OCI-LY7 (cell line): ENCODE results near the gene OR14A16. TPM values are rescaled to one million over a fixed set of nuclear protein-coding genes. Genes with fewer than 3 reads are reported as not detected.

ENCODE experiments used
- BruUV-seq: library from RNA; stranded (reverse); fragments of 400-500 nt; replicated peaks from 2 replicates; lab custom pipeline; 2021; lab: Mats Ljungman, UMichigan
- CTCF ChIA-PET: fragments of 300-600 bp; sonication (Branson Sonifier 250); formaldehyde crosslinking; loops from one replicate; lab custom pipeline; 2022; ENCODE audit warnings: antibody characterized with exemption; ENCODE audit not compliant: unreplicated experiment; lab: Charles Lee
- POLR2A ChIA-PET: fragments of 300-600 bp; sonication (Branson Sonifier 250); formaldehyde crosslinking; loops from one replicate; lab custom pipeline; 2022; ENCODE audit warnings: antibody characterized with exemption; lab: Charles Lee
- DNase-seq: peaks from one replicate; pipeline ENCODE4 v3.0.0-alpha.2; 2015; ENCODE audit warnings: low spot score
- H2AFZ ChIP-seq: fragments of 200-600 bp; sonication (generic), shearing (Covaris generic); 2 replicates; pipeline ENCODE4 v1.6.1; 2014; ENCODE audit warnings: mild to moderate bottlenecking, antibody characterized with exemption, low read length, moderate library complexity
- H3K27ac ChIP-seq: fragments of 200-600 bp; sonication (generic); 2 replicates; pipeline ENCODE4 v1.5.1; 2014; ENCODE audit warnings: mixed run types, low read depth, mild to moderate bottlenecking, moderate library complexity, low read length, inconsistent platforms; ENCODE audit not compliant: poor library complexity, severe bottlenecking
- H3K36me3 ChIP-seq: fragments of 200-600 bp; sonication (generic); 2 replicates; pipeline ENCODE4 v1.6.1; 2014; ENCODE audit warnings: mild to moderate bottlenecking, antibody characterized with exemption, low read length, moderate library complexity, mixed read lengths; ENCODE audit not compliant: insufficient read depth
- H3K4me1 ChIP-seq: fragments of 200-600 bp; sonication (generic); 2 replicates; pipeline ENCODE4 v1.5.1; 2014; ENCODE audit warnings: mild to moderate bottlenecking, low read length; ENCODE audit not compliant: insufficient read depth, poor library complexity, severe bottlenecking
- H3K4me2 ChIP-seq: fragments of 200-600 bp; sonication (generic); 2 replicates; pipeline ENCODE4 v1.6.1; 2014; ENCODE audit warnings: mild to moderate bottlenecking, low read length
- H3K4me3 ChIP-seq: fragments of 200-600 bp; sonication (generic); 2 replicates; pipeline ENCODE4 v1.5.1; 2014; ENCODE audit warnings: mild to moderate bottlenecking, low read depth, low read length; ENCODE audit not compliant: poor library complexity, severe bottlenecking
- H3K79me2 ChIP-seq: fragments of 200-600 bp; sonication (generic); 2 replicates; pipeline ENCODE4 v1.6.1; 2016; ENCODE audit warnings: low read depth, mild to moderate bottlenecking, low read length, moderate library complexity, mixed read lengths; ENCODE audit not compliant: insufficient read depth
- H3K9me2 ChIP-seq: fragments of 200-600 bp; sonication (generic); 2 replicates; pipeline ENCODE4 v1.6.1; 2016; ENCODE audit warnings: mild to moderate bottlenecking, low read length, mixed read lengths; ENCODE audit not compliant: insufficient read depth
- H3K9me3 ChIP-seq: fragments of 200-600 bp; sonication (generic); 2 replicates; pipeline ENCODE4 v1.6.1; 2014; ENCODE audit warnings: mild to moderate bottlenecking, mixed run types, low read length, mixed read lengths
- H4K20me1 ChIP-seq: fragments of 200-600 bp; sonication (generic); 2 replicates; pipeline ENCODE4 v1.6.1; 2014; ENCODE audit warnings: mild to moderate bottlenecking, antibody characterized with exemption, low read length, moderate library complexity, mixed read lengths; ENCODE audit not compliant: insufficient read depth
- EZH2phosphoT487 ChIP-seq: fragments of 200-600 bp; sonication (generic); IDR thresholded peaks from 2 replicates; pipeline ENCODE4 v1.6.1; 2018; ENCODE audit warnings: low read depth, borderline replicate concordance, mild to moderate bottlenecking, mixed run types, antibody characterized with exemption, low read length, moderate library complexity, mixed read lengths
- intact Hi-C: fragments of 100-400 bp; cut with micrococcal nuclease; formaldehyde crosslinking; loops from one replicate; pipeline ENCODE4 v1.10.0; 2022; ENCODE audit not compliant: unreplicated experiment
- total RNA-seq, 2 experiments: library from RNA; depleted of rRNA in 1 of 2; stranded (reverse); fragments of >200 nt in 1 of 2; shearing (Covaris generic) in 1 of 2; gene quantifications; 2 replicates each; pipeline ENCODE4 v1.2.3, GENCODE V29; 2014 to 2022
- TF ChIP-seq, protein P1 (sequence below): fragments of 200-600 bp; sonication (generic); conservative IDR thresholded peaks from 2 replicates; pipeline ENCODE4 v1.5.1; 2014; ENCODE audit warnings: mild to moderate bottlenecking, antibody characterized with exemption, low read length, moderate library complexity, mixed read lengths

OR14A16 gene
- total RNA-seq, 2 experiments from 2014 or later: not detected

DNA sequence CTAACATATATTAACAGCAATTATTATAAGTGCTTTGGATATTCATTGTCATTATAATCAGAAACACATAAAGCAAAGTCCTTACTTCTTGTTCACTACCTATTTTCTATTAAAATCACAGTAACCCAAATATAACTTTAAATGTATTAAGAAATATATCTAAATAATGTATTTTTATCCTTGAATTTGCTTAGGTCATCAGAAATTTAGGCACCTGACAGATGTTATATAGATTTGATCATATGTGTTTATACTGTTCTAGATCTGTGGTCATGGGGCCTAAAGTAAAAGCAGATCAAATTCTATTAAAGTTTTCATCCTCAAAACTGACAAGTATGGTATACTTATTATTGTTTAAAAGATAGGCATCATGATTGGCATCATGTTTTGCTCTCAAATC, 54.3 kb downstream of the OR14A16 start:
- Histone ChIP-seq H3K27ac (no peak overlapping the region), H3K79me2 (no peaks in the 10 kb centered on the region), H3K4me2 (no peak overlapping the region), H3K4me1 (no peaks in the 10 kb centered on the region), H4K20me1 (no peaks in the 10 kb centered on the region), H3K9me3 (no peaks in the 10 kb centered on the region), H3K4me3 (no peak overlapping the region), H3K9me2 (no peaks in the 10 kb centered on the region), H2AFZ (no peak overlapping the region), H3K36me3 (no peaks in the 10 kb centered on the region)
- no TSS peak for BruUV-seq
- no peak for DNase-seq
- ChIA-PET CTCF (no interaction called here), POLR2A (no interaction called here)
- intact Hi-C loops: no loop called here
- TF ChIP-seq, protein P1, sequence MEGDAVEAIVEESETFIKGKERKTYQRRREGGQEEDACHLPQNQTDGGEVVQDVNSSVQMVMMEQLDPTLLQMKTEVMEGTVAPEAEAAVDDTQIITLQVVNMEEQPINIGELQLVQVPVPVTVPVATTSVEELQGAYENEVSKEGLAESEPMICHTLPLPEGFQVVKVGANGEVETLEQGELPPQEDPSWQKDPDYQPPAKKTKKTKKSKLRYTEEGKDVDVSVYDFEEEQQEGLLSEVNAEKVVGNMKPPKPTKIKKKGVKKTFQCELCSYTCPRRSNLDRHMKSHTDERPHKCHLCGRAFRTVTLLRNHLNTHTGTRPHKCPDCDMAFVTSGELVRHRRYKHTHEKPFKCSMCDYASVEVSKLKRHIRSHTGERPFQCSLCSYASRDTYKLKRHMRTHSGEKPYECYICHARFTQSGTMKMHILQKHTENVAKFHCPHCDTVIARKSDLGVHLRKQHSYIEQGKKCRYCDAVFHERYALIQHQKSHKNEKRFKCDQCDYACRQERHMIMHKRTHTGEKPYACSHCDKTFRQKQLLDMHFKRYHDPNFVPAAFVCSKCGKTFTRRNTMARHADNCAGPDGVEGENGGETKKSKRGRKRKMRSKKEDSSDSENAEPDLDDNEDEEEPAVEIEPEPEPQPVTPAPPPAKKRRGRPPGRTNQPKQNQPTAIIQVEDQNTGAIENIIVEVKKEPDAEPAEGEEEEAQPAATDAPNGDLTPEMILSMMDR: no peak
- no peak for TF ChIP-seq EZH2phosphoT487

Other genes with a start within 250 kb of the OR14A16 start
- not detected in 2 replicates for gene OR2G2, start 235.8 kb downstream of the OR14A16 start, total RNA-seq (2014; rRNA removed; shearing (Covaris generic))
- gene OR2G2, start 235.8 kb downstream of the OR14A16 start, total RNA-seq (2022): not detected in 2 replicates
- gene OR2G3, start 218.5 kb downstream of the OR14A16 start, total RNA-seq (2014; rRNA removed; shearing (Covaris generic)): not detected in 2 replicates
- not detected in 2 replicates for gene OR2G3, start 218.5 kb downstream of the OR14A16 start, total RNA-seq (2022)
- not detected in 2 replicates for gene OR13G1, start 144.4 kb downstream of the OR14A16 start, total RNA-seq (2014; rRNA removed; shearing (Covaris generic))
- not detected in 2 replicates for gene OR13G1, start 144.4 kb downstream of the OR14A16 start, total RNA-seq (2022)
- not detected in 2 replicates for gene OR6F1, start 107.5 kb downstream of the OR14A16 start, total RNA-seq (2014; rRNA removed; shearing (Covaris generic))
- gene OR6F1, start 107.5 kb downstream of the OR14A16 start, total RNA-seq (2022): not detected in 2 replicates
- gene OR14K1, start 85.5 kb downstream of the OR14A16 start, total RNA-seq (2014; rRNA removed; shearing (Covaris generic)): not detected in 2 replicates
- not detected in 2 replicates for gene OR14K1, start 85.5 kb downstream of the OR14A16 start, total RNA-seq (2022)
- not detected in 2 replicates for gene OR14A2, start 76.0 kb downstream of the OR14A16 start, total RNA-seq (2014; rRNA removed; shearing (Covaris generic))
- gene OR14A2, start 76.0 kb downstream of the OR14A16 start, total RNA-seq (2022): not detected in 2 replicates
- gene OR1C1, start 63.6 kb downstream of the OR14A16 start, total RNA-seq (2014; rRNA removed; shearing (Covaris generic)): not detected in 2 replicates
- gene OR1C1, start 63.6 kb downstream of the OR14A16 start, total RNA-seq (2022): not detected in 2 replicates
- not detected in 2 replicates for gene OR11L1, start 17.8 kb upstream of the OR14A16 start, total RNA-seq (2014; rRNA removed; shearing (Covaris generic))
- not detected in 2 replicates for gene OR11L1, start 17.8 kb upstream of the OR14A16 start, total RNA-seq (2022)
- not detected in 2 replicates for gene TRIM58, start 33.1 kb upstream of the OR14A16 start, total RNA-seq (2014; rRNA removed; shearing (Covaris generic))
- gene TRIM58, start 33.1 kb upstream of the OR14A16 start, total RNA-seq (2022): not detected in 2 replicates
- gene OR2W3, start 71.5 kb upstream of the OR14A16 start, total RNA-seq (2014; rRNA removed; shearing (Covaris generic)): not detected in 2 replicates
- not detected in 2 replicates for gene OR2W3, start 71.5 kb upstream of the OR14A16 start, total RNA-seq (2022)
- not detected in 2 replicates for gene OR2T8, start 96.1 kb upstream of the OR14A16 start, total RNA-seq (2014; rRNA removed; shearing (Covaris generic))
- not detected in 2 replicates for gene OR2T8, start 96.1 kb upstream of the OR14A16 start, total RNA-seq (2022)
- not detected in 2 replicates for gene OR2AJ1, start 100.8 kb upstream of the OR14A16 start, total RNA-seq (2014; rRNA removed; shearing (Covaris generic))
- not detected in 2 replicates for gene OR2AJ1, start 100.8 kb upstream of the OR14A16 start, total RNA-seq (2022)
- gene OR2L8, start 124.7 kb upstream of the OR14A16 start, total RNA-seq (2014; rRNA removed; shearing (Covaris generic)): not detected in 2 replicates
- not detected in 2 replicates for gene OR2L8, start 124.7 kb upstream of the OR14A16 start, total RNA-seq (2022)
- gene OR2AK2, start 141.1 kb upstream of the OR14A16 start, total RNA-seq (2014; rRNA removed; shearing (Covaris generic)): 0.15 TPM in 1 of 2 replicates, not detected in the other
- not detected in 2 replicates for gene OR2AK2, start 141.1 kb upstream of the OR14A16 start, total RNA-seq (2022)
- gene OR2L5, start 189.5 kb upstream of the OR14A16 start, total RNA-seq (2014; rRNA removed; shearing (Covaris generic)): not detected in 2 replicates
- gene OR2L5, start 189.5 kb upstream of the OR14A16 start, total RNA-seq (2022): not detected in 2 replicates
- gene OR2L2, start 206.0 kb upstream of the OR14A16 start, total RNA-seq (2014; rRNA removed; shearing (Covaris generic)): 0.06 TPM in 1 of 2 replicates, not detected in the other
- gene OR2L2, start 206.0 kb upstream of the OR14A16 start, total RNA-seq (2022): 0.07 and 0.10 TPM in 2 replicates
- 0.15 TPM in 1 of 2 replicates, not detected in the other for gene OR2L3, start 222.7 kb upstream of the OR14A16 start, total RNA-seq (2014; rRNA removed; shearing (Covaris generic))
- gene OR2L3, start 222.7 kb upstream of the OR14A16 start, total RNA-seq (2022): not detected in 2 replicates